Measurements from ENCODE around the gene IL17B.

The IL17B gene

GRCh38 chr5:149414405-149415065 lies 35.4 kb upstream of the IL17B start:
- DNase-seq: no peak

DNA sequence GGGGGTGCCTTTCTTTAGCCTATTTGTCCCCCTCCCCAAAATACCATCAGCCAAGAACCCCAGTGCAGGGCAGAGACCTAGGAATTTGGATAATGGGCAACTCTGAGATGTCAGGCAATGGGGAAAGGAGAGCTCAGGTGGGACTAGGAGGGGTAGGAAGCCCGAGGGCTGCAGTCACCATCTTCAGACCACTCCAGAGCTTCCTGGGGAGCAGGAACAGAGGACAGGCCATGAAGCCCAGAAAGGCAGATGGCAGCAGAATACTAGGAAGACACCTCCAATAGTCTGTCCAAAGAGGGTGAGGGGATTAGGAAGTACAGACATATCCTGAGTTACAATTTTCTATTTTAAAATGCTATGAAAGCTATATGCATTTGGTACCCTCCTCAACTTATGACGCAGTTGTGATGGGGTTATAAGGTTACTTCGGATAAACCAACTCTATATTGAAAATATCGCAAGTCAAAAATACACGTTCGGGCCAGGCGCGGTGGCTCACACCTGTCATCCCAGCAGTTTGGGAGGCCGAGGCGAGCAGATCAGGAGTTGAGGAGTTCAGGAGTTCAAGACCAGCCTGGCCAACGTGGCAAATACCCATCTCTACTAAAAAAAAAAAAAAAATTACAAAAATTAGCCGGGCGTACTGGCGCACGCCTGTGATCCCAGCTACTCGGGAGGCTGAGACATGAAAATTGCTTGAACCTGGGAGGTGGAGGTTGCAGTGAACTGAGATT lies 34.6 kb upstream of the IL17B start:
- DNase-seq: no peak

- DNase-seq: no peak
Observed at GRCh38 chr5:149412783-149413476, 33.8 kb upstream of the IL17B start.

DNA sequence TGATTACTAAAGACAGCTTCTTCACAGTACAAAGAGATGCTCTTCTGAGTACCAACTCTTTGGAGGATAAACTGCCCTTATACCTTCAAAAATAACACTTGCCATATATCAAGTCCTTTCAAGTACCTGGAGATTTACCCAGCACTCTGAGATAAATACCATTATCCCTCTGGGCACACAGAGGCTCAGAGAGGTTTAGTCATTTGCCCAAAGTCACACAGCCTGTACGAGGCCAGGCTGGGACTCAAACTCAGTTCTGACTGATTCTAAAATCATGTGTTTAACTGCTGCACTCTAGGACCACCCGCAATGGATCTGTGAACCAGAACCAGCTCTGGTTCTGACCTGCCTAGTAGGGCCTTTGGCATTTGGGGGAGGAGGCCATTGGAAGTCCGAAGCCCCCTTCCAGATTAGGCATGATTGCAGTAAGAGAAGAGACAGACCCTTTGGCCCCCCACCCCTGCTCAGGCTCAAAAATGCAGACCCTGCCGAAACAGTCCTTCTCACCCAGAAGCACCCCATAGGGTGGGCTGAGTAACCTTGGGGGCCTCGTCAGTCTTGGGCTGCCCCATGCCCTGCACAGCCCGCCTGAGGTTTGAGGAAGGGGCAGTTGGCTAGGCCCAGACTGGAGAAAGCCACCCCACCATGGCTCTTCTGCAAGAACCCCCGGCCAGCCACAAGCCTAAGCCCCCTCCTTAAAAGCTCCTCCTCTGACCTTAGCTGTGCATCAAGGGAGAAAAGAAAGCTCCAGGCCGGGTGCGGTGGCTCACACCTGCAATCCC lies 32.8 kb upstream of the IL17B start:
- no peak for DNase-seq

DNA sequence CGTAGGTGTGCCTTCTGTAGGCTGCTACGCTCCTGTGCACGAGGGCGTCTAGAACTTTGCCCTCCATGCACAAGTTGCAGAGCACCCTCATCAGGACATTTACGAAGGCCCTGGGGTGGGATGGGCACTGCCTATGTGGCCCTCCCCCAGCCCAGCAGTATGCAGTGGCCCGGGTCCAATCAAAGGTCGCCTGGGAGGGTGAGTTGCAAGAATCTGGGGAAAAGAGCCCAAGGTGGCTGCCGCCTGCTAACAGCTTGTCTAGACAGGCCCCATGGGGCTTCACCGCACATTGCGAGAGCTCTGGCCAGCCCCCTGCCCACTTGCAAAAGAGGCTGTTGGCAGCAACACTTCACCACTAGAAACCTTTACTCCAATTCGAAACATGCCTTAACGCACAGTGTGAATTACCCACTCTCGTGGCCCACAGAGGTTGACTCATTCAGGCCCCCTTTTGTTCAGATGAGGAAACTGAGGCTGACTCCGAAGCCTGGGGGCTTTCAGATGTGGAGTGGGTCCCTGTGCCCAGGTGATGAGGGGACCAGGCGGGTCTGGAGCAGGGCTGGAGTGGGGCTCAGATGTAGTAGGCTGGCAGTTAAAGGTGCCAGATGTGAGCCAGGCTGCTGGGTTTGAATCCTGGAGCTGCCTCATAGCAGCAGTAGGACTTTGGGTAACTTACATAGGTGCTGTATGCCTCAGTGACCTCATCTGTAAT lies 31.8 kb upstream of the IL17B start:
- no peak for DNase-seq

DNA sequence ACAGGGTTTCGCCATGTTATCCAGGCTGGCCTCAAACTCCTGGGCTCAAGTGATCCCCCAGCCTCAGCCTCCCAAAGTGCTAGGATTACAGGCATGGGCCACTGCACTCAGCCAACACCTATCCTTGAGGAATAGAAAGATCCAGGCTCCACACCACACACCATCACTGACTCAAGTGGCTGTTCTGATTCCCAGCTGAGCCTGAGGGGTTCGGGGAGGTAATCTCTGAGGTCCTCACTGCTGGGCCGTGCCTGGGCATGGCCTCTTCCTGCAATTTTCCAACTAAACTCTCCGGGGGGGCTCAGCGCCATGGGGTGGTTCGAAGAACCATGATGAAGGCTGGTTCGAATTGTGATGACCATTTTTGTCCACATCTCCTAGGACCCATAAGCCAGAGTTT lies 31.0 kb upstream of the IL17B start:
- DNase-seq: no peak

GRCh38 chr5:149409268-149409948 lies 30.3 kb upstream of the IL17B start:
- DNase-seq: no peak

DNA sequence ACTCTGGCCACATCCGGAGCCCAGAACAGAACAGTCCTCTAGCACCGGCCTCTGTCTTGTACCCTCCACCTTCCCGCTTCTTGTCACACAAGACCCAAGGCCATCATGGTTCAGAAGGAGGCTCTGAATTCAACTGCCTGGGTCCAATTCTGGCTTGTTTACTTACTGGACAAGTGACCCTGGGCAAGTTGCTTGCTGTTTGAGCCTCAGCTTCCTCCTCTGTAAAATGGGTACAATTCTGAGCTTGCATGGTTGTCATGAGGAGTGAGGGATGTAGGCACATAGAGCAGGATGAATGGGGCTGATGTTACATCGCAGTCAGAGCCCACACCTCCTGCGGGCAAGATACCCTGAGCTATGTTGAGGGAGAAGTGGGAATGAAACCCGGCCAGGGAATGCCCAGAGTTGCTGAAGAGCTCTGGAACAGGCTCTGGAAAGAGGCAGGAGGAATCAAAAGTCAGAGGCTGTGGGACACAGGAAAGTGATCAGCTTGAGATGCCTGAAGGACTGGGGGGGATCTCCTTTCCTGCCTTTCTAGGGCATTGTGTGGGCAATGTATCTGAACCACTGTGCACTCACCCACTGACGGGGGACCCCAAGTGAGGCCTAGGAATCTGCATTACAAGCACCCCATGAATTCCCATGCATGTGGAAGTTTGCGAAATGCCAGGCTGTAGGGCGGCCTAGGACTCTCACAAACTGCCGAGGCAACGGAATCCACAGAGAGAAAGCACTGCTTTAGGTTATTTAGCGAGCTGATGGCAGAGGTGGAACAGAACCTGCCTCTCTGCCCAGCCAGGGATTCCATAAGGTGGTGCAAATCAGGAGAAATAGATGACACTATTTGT lies 29.4 kb upstream of the IL17B start:
- no peak for DNase-seq

DNA sequence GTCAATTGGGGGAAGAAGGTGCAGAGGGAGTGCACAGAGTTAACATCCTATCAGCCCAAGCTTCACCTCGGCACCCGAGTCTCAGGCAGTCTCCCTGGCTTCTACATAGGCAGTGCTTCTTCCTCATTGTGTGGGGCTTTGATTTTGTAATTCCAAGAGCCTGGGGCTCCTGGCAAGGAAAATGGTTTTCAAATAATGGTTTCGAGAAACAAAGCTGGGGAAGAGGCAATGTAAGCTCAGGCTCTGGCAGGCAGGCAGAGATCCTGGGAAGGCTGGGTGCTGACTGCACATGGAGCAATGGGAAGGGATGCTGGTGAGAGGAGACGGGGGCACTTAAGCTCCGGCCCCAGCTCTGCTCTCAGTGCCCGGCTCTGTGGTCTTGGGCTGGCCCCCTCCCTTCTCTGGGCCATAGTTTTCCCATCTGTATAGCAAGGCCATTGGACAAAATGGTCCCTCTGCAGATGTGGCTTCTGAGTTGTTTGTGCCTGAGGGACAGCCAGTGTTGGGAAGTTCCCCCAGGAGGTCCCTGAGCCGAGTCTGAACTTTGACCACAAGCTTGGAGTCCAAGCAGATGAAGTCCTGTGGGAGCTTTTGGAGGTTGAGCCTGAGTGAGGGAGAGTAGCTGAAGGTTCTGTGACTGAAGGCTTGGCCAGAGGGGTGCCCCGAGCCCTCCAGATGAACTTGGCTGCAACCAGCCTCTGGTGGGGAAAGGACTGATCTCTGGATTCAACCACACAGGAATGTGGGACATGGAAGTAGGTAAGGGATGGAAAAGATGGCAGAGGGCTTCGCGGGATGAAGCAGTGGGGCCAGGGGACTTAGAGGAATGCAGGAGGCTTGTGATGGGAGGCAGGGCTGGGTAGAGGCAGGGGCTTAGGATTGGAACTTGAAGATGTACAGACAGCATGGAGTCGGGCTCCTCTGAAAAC lies 28.5 kb upstream of the IL17B start:
- no peak for DNase-seq

- no peak for DNase-seq
Observed at GRCh38 chr5:149406979-149407306, 27.9 kb upstream of the IL17B start.

DNA sequence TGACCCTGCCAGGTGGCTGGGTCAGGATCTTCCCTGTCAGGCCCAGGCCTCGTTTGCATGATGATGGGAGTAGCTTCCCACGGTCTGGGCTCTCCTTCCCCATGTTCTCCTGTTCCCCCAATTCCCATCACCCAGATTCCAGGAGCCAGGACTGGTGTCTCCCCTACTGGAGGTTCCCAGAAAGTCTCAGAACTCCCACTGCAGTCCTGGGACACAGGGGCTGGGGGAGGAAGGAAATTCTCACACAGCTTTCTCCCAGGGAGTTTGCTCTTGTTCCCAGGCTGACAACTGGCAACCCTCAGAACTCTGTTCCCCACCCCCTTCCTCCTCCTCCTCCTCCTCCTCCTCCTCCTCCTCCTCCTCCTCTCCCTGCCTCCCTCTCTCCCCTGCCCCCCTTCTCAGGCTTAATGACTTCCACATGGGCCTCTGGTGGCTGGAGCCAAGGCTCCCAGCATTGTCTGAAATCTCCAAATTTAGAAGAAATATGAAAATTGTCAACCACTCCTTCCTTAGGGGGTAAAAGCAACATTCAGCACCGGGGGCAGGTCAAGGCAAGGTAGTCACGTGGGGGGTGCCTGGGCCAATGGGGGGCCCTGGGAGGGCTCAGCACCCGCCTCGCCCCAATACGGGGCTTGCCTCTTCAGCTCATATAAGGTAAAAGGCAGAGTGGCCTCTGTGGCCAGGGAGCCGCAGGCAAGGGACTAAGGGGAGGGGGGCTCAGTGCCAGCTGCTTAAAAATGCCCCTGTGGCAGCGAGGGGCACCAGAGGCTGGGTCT lies 27.3 kb upstream of the IL17B start:
- DNase-seq: no peak

DNA sequence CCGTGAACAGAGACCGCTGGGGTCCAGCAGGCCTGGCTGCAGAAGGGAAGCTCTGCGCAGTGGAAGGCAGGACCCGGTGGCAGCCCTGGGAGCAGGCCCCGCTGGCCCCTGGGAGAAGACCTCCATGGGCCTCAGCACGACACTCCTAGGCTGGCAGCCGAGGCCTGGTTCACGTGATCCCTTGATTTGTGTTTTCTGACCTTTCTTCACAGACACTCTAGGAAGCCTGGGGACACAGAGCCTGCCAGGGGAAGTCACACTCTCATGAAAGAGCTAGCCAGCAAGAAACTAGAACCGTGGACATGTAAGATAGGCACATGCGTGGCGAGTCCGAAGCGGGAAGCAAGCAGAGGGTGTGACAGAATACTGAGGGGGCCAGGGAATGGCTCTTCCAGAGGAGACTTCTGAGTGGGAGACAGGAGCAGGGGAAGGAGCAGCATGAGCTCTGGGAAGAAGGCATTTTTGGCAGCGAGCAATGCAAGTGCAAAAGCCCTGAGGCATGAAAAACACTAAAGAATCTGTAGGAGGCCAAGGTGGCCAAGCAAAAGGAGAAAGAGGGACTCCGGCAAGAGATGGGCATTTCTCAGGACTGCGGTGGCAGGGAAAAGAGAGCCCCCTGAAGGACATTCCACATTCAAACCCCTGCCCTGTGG lies 26.6 kb upstream of the IL17B start:
- DNase-seq: no peak

DNA sequence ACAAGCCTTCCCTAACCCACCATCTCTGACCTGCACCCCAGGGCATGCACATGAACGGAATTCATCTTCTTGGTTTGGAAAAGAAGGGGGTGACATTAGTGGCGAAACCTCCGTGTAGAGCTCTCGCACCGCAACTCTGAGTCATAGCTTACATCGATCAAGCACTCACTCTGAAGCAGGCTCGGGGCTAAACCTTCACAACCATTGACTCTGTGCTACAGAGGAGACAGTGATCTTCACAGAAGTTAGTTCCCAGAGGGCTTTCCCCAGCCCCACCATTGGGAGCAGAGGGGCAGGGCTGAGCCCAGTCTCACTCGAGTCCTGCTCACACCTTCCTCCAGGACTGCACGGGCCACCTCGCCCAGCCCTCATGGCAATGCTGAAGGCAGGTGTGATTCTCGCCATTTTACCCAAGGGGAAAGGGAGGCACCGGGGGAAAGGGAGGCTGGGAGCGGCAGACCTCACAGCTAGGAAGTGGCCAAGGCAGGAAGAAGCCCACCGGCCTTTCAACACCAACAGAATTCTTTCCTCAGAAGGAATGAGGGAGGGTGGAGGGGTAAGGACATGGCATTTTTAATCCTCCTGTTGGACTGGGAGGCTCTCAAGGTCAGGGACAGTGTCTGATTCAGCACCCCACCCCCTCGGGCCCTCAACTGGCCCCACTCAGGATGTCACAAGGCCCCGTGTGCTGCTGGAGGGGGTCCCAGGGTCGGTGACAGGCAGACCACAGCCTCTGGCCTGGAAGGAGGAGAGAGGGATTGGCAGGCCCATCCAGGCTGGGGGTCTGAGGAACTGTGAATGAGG lies 25.9 kb upstream of the IL17B start:
- no peak for DNase-seq

DNA sequence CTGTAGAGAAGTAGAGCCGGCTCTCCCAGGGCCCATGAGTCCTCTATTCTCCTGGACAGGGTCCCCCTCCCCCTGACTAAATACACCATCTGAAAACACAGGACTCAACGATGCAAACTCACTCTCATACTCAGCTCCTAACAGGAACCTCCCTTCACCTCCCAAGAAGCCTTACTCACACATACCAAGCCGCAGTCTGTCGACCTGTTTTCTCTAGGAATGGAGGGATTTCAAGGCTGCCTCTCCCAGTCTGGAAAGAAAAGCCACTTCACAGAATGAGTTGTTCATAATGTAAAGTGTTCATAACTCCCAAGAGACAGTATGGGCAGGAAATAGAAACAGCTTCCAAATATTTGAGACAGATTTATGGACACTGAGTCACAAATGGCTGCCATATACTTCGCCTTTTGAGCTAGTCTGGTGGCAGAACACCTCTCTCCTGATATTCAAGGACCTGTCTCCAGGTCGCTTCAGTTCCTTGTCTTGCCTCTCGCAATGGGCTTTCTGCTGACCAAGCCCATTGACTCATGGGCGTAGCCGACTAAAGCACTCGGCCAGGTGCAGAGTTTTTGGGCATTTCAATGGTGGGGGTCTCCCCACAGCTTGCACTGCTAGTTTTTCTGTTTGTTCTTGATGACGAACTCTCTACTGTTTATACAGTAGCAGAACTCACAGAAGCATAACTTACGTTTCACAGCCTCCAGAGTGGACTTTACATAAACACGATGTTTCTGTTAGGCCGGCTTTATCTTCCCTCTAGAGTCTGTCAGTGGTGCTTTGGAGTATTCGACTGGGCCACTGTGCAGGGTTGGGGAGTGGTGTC lies 25.0 kb upstream of the IL17B start:
- DNase-seq: no peak

GRCh38 chr5:149402291-149402690 lies 23.2 kb upstream of the IL17B start:
- no peak for DNase-seq

GRCh38 chr5:149401051-149401450 lies 22.0 kb upstream of the IL17B start:
- no peak for DNase-seq

DNA sequence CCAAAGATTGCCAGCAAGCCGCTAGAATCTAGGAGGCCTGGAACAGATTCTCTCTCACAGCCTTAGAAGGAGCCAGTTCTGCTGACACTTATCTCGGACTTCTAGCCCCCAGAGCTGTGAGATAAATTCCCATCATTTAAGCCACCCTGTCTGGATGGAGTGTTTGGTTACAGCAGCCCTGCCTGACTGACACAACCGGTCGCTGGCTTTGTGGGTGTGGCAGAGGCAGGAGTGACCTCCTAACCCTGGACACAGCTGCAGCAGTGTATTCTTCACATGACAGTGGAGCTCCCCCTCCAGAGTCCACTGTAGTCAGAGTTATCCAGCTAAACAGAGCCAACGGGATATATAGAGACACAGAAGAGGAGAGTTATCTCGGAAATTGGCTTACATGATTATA lies 21.2 kb upstream of the IL17B start:
- no peak for DNase-seq

All from CD4-positive, alpha-beta T cell treated with Interleukin-17A for 1 hour (primary cell).